Heart right ventricle (tissue), 16 donors: ENCODE data around the gene CHRDL2. TPM values are rescaled to one million over a fixed set of nuclear protein-coding genes. Genes with fewer than 3 reads are reported as not detected.

Experiments
- ATAC-seq, 8 donors: fragments of 200-7000 bp; cut with Tn5 transposase; one replicate each; pipeline ENCODE4 v1.9.1; 2020; ENCODE audit warnings: mild to moderate bottlenecking in 8 of 8, moderate library complexity in 8 of 8, moderate number of reproducible peaks in 1 of 8
- DNase-seq, 2 donors: peaks; one replicate each; pipeline ENCODE4 v3.0.0-alpha.2; 2020
- H3K27ac ChIP-seq, 10 donors: fragments of 200-600 bp; sonication (generic) in 2 of 10; one replicate each; pipeline versions ENCODE4 v1.5.0 to v1.8.0; 2020 to 2022; ENCODE audit warnings: mild to moderate bottlenecking in 3 of 10
- H3K27me3 ChIP-seq, 7 donors: fragments of 200-600 bp; one replicate each; pipeline ENCODE4 v1.8.0; 2021 to 2022; ENCODE audit warnings: mild to moderate bottlenecking in 2 of 7
- H3K36me3 ChIP-seq, 9 donors: fragments of 200-600 bp; sonication (generic) in 1 of 9; one replicate each; pipeline versions ENCODE4 v1.5.0 to v1.8.0; 2020 to 2022; ENCODE audit warnings: mild to moderate bottlenecking in 2 of 9
- H3K4me1 ChIP-seq, 9 donors: fragments of 200-600 bp; sonication (generic) in 1 of 9; one replicate each; pipeline versions ENCODE4 v1.5.0 to v1.8.0; 2020 to 2022; ENCODE audit warnings: mild to moderate bottlenecking in 4 of 9
- H3K4me3 ChIP-seq, 10 donors: fragments of 200-600 bp; sonication (generic) in 2 of 10; one replicate each; pipeline versions ENCODE4 v1.5.0 to v1.8.0; 2020 to 2022; ENCODE audit warnings: mild to moderate bottlenecking in 7 of 10, moderate library complexity in 2 of 10
- H3K9me3 ChIP-seq, 11 donors: fragments of 200-600 bp in 10 of 11; sonication (generic) in 2 of 11; one replicate each; pipeline versions ENCODE4 v1.5.0 to v1.8.0; 2013 to 2022; ENCODE audit warnings: mild to moderate bottlenecking in 2 of 11, control low read depth in 1 of 11, moderate library complexity in 1 of 11
- CTCF ChIP-seq, 9 donors: fragments of 200-600 bp; sonication (generic) in 2 of 9; IDR thresholded peaks; one replicate each; pipeline versions ENCODE4 v1.5.0 to v1.8.0; 2021 to 2022; ENCODE audit warnings: antibody characterized with exemption in 9 of 9, mild to moderate bottlenecking in 5 of 9, moderate library complexity in 1 of 9
- WGBS, 2 donors: extraction: QIAGEN DNeasy Blood & Tissue Kit; methylation state at CpG; one replicate each; pipeline ENCODE4 v1.1.7; 2013; ENCODE audit warnings: inconsistent platforms in 1 of 2; 5-methylcytosine and 5-hydroxymethylcytosine counted together
- intact Hi-C, 10 donors: fragments of 100-400 bp; cut with DNase I; formaldehyde crosslinking; loops; one replicate each; pipeline versions ENCODE4 v1.11.1 to v1.14.2; 2022
- polyA plus RNA-seq, 2 donors: library from polyadenylated mRNA; stranded (reverse); fragments of 200-250 nt; gene quantifications; one replicate each; pipeline ENCODE4 v1.2.3, GENCODE V29; 2013
- total RNA-seq, 10 donors: library from RNA; stranded (reverse); fragmentation: NEBNext Ultra II Directional in 3 of 10; extraction: Animal tissue kit (Norgen Biotek cat#: 25700) in 3 of 10; gene quantifications; one replicate each; pipeline versions ENCODE4 v1.2.1 to v1.2.4, GENCODE V29; 2021 to 2023
- donor health status: Arrhythmogenic right ventricular cardiomyopathy.
- donor health status: ischemic (EF 13 %, LVEDD 7.1; RV severe dilation, severe dysfunction).
- donor health status: healthy with polysubstance abuse.
- donor health status: DM: no; HTN: yes; CAD: no.
- donor health status: DM: no; HTN: no; CAD: no.
- donor health status: ischemic (EF 25% LVEDD 6.9; RV normal size, moderate dysfunction).
- donor health status: ischemic (EF 25% LVEDD 5.7; RV mildly dilated, moderate dysfunction).
- donor health status: healthy.
- donor health status: DM: yes; HTN: yes; CAD: no.
- donor health status: Ischemic cardiomyopathy.
- donor health status: ischemic (EF 35%, LVEDD 5.7; RV mildly dilated, moderate dysfunction).
- donor health status: nonischemic (EF 11% LVEDD 7.7; RV severe dilation, severe dysfunction).
- donor health status: DM: yes; HTN: yes; CAD: no.
- donor health status: PGD.
- donor health status: ischemic (EF 29% LVEDD 5.4; RV normal size, mild dysfunction).
- donor health status: nonischemic (EF 23%, LVEDD 6.1; RV moderate dilation, normal function).

The CHRDL2 gene
- total and polyA plus RNA-seq, 12 donors = 1.00 to 19.7 (median 6.7) TPM

GRCh38 chr11:74749965-74750296 lies 18.7 kb upstream of the CHRDL2 start:
- no peak for DNase-seq
- Histone ChIP-seq H3K27ac (peak overlapping the region in 7 of 10 donors; percentile 62 to 99 (median 96)), H3K4me1 (peaks cover 3 to 61% (median 34%) of the 10 kb centered on the region in 9 donors), H3K36me3 (no peaks in the 10 kb centered on the region), H3K4me3 (peak overlapping the region in 9 of 10 donors; percentile 73 to 99 (median 80)), H3K9me3 (no peaks in the 10 kb centered on the region), H3K27me3 (no peaks in the 10 kb centered on the region)
- no peak for TF ChIP-seq CTCF (IDR thresholded peaks at IDR 0.05)
- intact Hi-C loops = no loop called here
- 13 to 18% methylated on average over 2 of the region's 2 CpGs for WGBS, 2 donors
- no peak for ATAC-seq

- no peaks in the 10 kb centered on the region for H3K9me3 ChIP-seq
- 1% methylated on average over 59 to 63 of the region's 63 CpGs for WGBS, 2 donors
- peak overlapping the region; percentile 57 to 99 (median 79) for H3K4me3 ChIP-seq
- peak overlapping the region; percentile 91 to 99 (median 94) for H3K27ac ChIP-seq
- ATAC-seq (peak; percentile 21 to 61 (median 38)), DNase-seq (peak; percentile 40 to 62)
- TF ChIP-seq CTCF (IDR thresholded peaks at IDR 0.05) = no peak
- no peaks in the 10 kb centered on the region for H3K27me3 ChIP-seq
- peaks cover 3 to 56% (median 28%) of the 10 kb centered on the region in 9 donors for H3K4me1 ChIP-seq
- no peaks in the 10 kb centered on the region for H3K36me3 ChIP-seq
- intact Hi-C loops = no loop called here
These were observed 18.1 kb upstream of the CHRDL2 start for GRCh38 chr11:74749127-74749964.

GRCh38 chr11:74748211-74749126 lies 17.2 kb upstream of the CHRDL2 start, which contains the start of gene RNF169:
TSS of gene RNF169 (plus strand) at chr11:74748849. CDS start at chr11:74748881, 32 bp downstream.
- peak within 1 kb of the TSS; percentile 91 to 99 (median 94) for H3K27ac ChIP-seq
- H3K36me3 ChIP-seq = no peaks in the 10 kb centered on the region
- WGBS, 2 donors = 1% methylated on average over 47 of the region's 47 CpGs
- DNase-seq = peak; percentile 92 to 96
- no peak for TF ChIP-seq CTCF (IDR thresholded peaks at IDR 0.05)
- intact Hi-C loops = no loop called here
- ATAC-seq = peak; percentile 98 to 100 (median 100)
- H3K9me3 ChIP-seq = no peaks in the 10 kb centered on the region
- H3K4me1 ChIP-seq = peaks cover 3 to 47% (median 22%) of the 10 kb centered on the region in 9 donors
- H3K4me3 ChIP-seq = peak within 1 kb of the TSS; percentile 57 to 99 (median 79)
- no peaks in the 10 kb centered on the region for H3K27me3 ChIP-seq

- intact Hi-C loops = no loop called here
- Histone ChIP-seq H3K27ac (no peak overlapping the region), H3K36me3 (no peaks in the 10 kb centered on the region), H3K9me3 (no peaks in the 10 kb centered on the region), H3K27me3 (no peaks in the 10 kb centered on the region), H3K4me1 (peaks cover 3 to 36% (median 22%) of the 10 kb centered on the region in 9 donors), H3K4me3 (no peak overlapping the region)
- WGBS, 2 donors = 96 to 99% methylated on average over 3 of the region's 3 CpGs
- no peak for TF ChIP-seq CTCF (IDR thresholded peaks at IDR 0.05)
- DNase-seq (no peak), ATAC-seq (no peak)
These were observed 15.6 kb upstream of the CHRDL2 start for GRCh38 chr11:74746868-74747267.
